Measurements from ENCODE around the gene RAB37. TPM values are rescaled to one million over a fixed set of nuclear protein-coding genes. Genes with fewer than 3 reads are reported as not detected.

The RAB37 gene
- total and polyA plus RNA-seq, 2 of the 13 experiments (the other 11 are each of a cell fraction or from before 2014, with no cell fraction given): 0.91 to 3.7 TPM

- TF ChIP-seq ZNF121 (CRISPR knock-in tag; IDR thresholded peaks at IDR 0.05) (no peak), TERF1 (CRISPR knock-in tag; IDR thresholded peaks at IDR 0.05) (no peak), ZNF207 (IDR thresholded peaks at IDR 0.05; ENCODE audit: borderline replicate concordance) (no peak), ZNF441 (CRISPR knock-in tag; IDR thresholded peaks at IDR 0.05; ENCODE audit: borderline replicate concordance) (no peak), ZNF737 (CRISPR knock-in tag; IDR thresholded peaks at IDR 0.05; ENCODE audit: borderline replicate concordance) (peak; percentile 76; the same call in 1 of the 2 replicates), ZNF891 (CRISPR knock-in tag; IDR thresholded peaks at IDR 0.05) (peak; percentile 41; the same call in 1 of the 2 replicates), KDM1A (CRISPR knock-in tag; IDR thresholded peaks at IDR 0.05) (no peak), ZNF24 (IDR thresholded peaks at IDR 0.05) (no peak), THAP9 (CRISPR knock-in tag; IDR thresholded peaks at IDR 0.05; ENCODE audit: borderline replicate concordance) (no peak), ZNF670 (CRISPR knock-in tag; IDR thresholded peaks at IDR 0.05; ENCODE audit: borderline replicate concordance) (no peak), MLLT10 (CRISPR knock-in tag; IDR thresholded peaks at IDR 0.05) (no peak), ZNF557 (CRISPR knock-in tag; IDR thresholded peaks at IDR 0.05) (no peak), NFRKB (IDR thresholded peaks at IDR 0.05) (no peak), MAX (IDR thresholded peaks at IDR 0.05) (no peak), TFDP1 (CRISPR knock-in tag; IDR thresholded peaks at IDR 0.05; ENCODE audit: borderline replicate concordance) (no peak), CBFB (CRISPR knock-in tag; IDR thresholded peaks at IDR 0.05) (no peak), JUNB (CRISPR knock-in tag; IDR thresholded peaks at IDR 0.05; ENCODE audit: borderline replicate concordance) (no peak), SSRP1 (CRISPR knock-in tag; IDR thresholded peaks at IDR 0.05) (no peak), TBP (CRISPR knock-in tag; IDR thresholded peaks at IDR 0.05) (no peak), BCL3 (CRISPR knock-in tag; IDR thresholded peaks at IDR 0.05) (0 out of 2 replicates have a peak, but pooled peaks have one; percentile 74), KLF6 (CRISPR knock-in tag; IDR thresholded peaks at IDR 0.05) (no peak), ZNF296 (CRISPR knock-in tag; conservative IDR thresholded peaks at IDR 0.05) (0 out of 2 replicates have a peak, but pooled peaks have one; percentile 23), ZNF383 (CRISPR knock-in tag; IDR thresholded peaks at IDR 0.05; ENCODE audit: borderline replicate concordance) (no peak), TCF12 (IDR thresholded peaks at IDR 0.05) (no peak), TCF12 (CRISPR knock-in tag; IDR thresholded peaks at IDR 0.05) (no peak)
Measured at GRCh38 chr17:74744349-74744713, 7.3 kb downstream of the RAB37 start (continued).

Measured in HepG2 (cell line).